HepG2 (cell line): ENCODE results near the gene IZUMO4. TPM values are rescaled to one million over a fixed set of nuclear protein-coding genes. Genes with fewer than 3 reads are reported as not detected.

Experiments used
- DPF2 ChIP-seq: sonication (generic); formaldehyde crosslinking; IDR thresholded peaks from 2 replicates; pipeline ENCODE4 v1.4.0; 2020; ENCODE audit warnings: mild to moderate bottlenecking, low read depth, missing genetic modification reagents, borderline replicate concordance
- HNRNPLL ChIP-seq: fragments of 200-400 bp; formaldehyde crosslinking; IDR thresholded peaks from 2 replicates; pipeline ENCODE4 v1.6.1; 2017; ENCODE audit warnings: mild to moderate bottlenecking, low read depth, low read length; ENCODE audit not compliant: poor library complexity, severe bottlenecking
- PPARG ChIP-seq: conservative IDR thresholded peaks from 2 replicates; pipeline ENCODE4 v1.6.1; 2016; ENCODE audit warnings: missing biosample characterization, missing genetic modification reagents
- REL ChIP-seq: sonication (generic); formaldehyde crosslinking; conservative IDR thresholded peaks from 2 replicates; pipeline ENCODE4 v1.8.0; 2022; ENCODE audit warnings: mild to moderate bottlenecking, missing genetic modification reagents, moderate library complexity
- SPEN ChIP-seq: sonication (generic); formaldehyde crosslinking; IDR thresholded peaks from 2 replicates; pipeline ENCODE4 v1.5.1; 2020; ENCODE audit warnings: low read depth, mild to moderate bottlenecking, missing genetic modification reagents
- YY1 ChIP-seq: IDR thresholded peaks from 2 replicates; pipeline ENCODE4 v1.6.1; 2011; ENCODE audit warnings: low read length, low read depth, moderate library complexity, mild to moderate bottlenecking; ENCODE audit not compliant: insufficient read depth, insufficient replicate concordance
- ZNF234 ChIP-seq: sonication (generic); formaldehyde crosslinking; conservative IDR thresholded peaks from 2 replicates; pipeline ENCODE4 v1.5.1; 2020; ENCODE audit warnings: mild to moderate bottlenecking, missing genetic modification reagents
- ZNF83 ChIP-seq: sonication (generic); formaldehyde crosslinking; IDR thresholded peaks from 2 replicates; pipeline ENCODE4 v1.4.0; 2020; ENCODE audit warnings: missing genetic modification reagents, mild to moderate bottlenecking, borderline replicate concordance
- ZNF891 ChIP-seq: sonication (generic); formaldehyde crosslinking; IDR thresholded peaks from 2 replicates; pipeline ENCODE4 v1.5.0; 2020; ENCODE audit warnings: mild to moderate bottlenecking, missing genetic modification reagents
- polyA plus RNA-seq, 8 experiments: library from polyadenylated mRNA; depleted of rRNA in 3 of 8; stranded (reverse) in 7 of 8; unstranded in 1 of 8; fragments of >200 nt; fragmentation: Illumina TruSeq in 4 of 8; extraction: Trizol in 4 of 8; gene quantifications; 2 replicates each; pipeline versions ENCODE4 v1.2.1 to v1.2.3, GENCODE V29; 2011 to 2016; ENCODE audit warnings: low read depth in 4 of 8, missing spikeins in 1 of 8, mixed read lengths in 1 of 8; ENCODE audit not compliant: insufficient read depth in 1 of 8
- total RNA-seq, 5 experiments: library from RNA; depleted of rRNA; stranded (reverse); fragments of >200 nt; fragmentation: Illumina TruSeq; extraction: Trizol; gene quantifications; 2 replicates each; pipeline ENCODE4 v1.2.3, GENCODE V29; 2016; ENCODE audit warnings: low read depth in 1 of 5
- TF ChIP-seq, protein P1 (sequence below): sonication (generic); formaldehyde crosslinking; IDR thresholded peaks from one replicate; pipeline ENCODE4 v1.5.1; 2020; ENCODE audit warnings: mild to moderate bottlenecking, missing genetic modification reagents; ENCODE audit errors: not compliant biosample characterization
- TF ChIP-seq, protein P2 (sequence below): sonication (generic); formaldehyde crosslinking; IDR thresholded peaks from 2 replicates; pipeline ENCODE4 v1.4.0; 2020; ENCODE audit warnings: missing genetic modification reagents, borderline replicate concordance
- TF ChIP-seq, protein P3 (sequence below): IDR thresholded peaks from 2 replicates; pipeline ENCODE4 v1.6.1; 2016

Gene IZUMO4
- total and polyA plus RNA-seq, 2 of the 13 experiments (the other 11 are each of a cell fraction or from before 2014, with no cell fraction given): 0.77 to 3.9 TPM

DNA sequence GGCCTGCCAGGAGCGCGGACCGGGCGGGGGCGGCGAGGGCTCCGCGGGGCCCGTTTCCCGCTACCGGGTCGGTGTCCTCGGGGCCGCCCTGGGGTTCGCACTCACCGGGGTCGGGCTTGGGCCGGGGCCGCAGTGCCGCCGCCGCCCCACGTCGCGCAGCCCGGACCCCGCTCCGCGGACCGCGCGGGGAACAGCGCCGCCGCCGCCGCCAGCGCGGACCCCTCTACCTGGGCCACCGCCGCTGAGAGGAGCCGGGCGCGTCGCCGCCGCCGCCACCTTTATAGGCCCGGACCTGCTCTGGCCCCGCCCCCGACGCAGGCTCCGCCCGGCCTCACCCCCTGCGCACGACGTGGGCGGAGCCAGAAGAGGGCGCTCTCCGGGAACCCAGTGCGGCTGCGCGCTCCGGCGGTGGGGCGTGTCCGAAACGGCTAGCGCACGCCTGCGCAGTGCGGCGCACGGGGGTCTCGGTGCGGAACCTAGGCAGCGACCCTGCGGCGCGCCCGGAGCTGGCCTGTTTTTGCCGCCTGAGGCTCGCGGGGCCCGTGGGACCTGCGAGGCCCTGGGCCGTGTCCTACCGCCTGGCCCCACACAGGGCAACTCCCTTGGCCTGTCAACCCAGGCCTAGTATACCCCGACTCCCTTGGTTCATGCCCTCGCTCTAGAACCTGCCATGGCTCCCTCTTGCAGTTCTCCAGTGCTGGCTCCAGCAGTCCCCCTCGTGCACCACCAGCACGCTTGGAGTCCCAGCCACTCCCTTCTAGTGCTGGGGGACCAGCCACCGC, 45.5 kb upstream of the IZUMO4 start, which contains the start of gene MKNK2 (continued):
- TF ChIP-seq, protein P1, sequence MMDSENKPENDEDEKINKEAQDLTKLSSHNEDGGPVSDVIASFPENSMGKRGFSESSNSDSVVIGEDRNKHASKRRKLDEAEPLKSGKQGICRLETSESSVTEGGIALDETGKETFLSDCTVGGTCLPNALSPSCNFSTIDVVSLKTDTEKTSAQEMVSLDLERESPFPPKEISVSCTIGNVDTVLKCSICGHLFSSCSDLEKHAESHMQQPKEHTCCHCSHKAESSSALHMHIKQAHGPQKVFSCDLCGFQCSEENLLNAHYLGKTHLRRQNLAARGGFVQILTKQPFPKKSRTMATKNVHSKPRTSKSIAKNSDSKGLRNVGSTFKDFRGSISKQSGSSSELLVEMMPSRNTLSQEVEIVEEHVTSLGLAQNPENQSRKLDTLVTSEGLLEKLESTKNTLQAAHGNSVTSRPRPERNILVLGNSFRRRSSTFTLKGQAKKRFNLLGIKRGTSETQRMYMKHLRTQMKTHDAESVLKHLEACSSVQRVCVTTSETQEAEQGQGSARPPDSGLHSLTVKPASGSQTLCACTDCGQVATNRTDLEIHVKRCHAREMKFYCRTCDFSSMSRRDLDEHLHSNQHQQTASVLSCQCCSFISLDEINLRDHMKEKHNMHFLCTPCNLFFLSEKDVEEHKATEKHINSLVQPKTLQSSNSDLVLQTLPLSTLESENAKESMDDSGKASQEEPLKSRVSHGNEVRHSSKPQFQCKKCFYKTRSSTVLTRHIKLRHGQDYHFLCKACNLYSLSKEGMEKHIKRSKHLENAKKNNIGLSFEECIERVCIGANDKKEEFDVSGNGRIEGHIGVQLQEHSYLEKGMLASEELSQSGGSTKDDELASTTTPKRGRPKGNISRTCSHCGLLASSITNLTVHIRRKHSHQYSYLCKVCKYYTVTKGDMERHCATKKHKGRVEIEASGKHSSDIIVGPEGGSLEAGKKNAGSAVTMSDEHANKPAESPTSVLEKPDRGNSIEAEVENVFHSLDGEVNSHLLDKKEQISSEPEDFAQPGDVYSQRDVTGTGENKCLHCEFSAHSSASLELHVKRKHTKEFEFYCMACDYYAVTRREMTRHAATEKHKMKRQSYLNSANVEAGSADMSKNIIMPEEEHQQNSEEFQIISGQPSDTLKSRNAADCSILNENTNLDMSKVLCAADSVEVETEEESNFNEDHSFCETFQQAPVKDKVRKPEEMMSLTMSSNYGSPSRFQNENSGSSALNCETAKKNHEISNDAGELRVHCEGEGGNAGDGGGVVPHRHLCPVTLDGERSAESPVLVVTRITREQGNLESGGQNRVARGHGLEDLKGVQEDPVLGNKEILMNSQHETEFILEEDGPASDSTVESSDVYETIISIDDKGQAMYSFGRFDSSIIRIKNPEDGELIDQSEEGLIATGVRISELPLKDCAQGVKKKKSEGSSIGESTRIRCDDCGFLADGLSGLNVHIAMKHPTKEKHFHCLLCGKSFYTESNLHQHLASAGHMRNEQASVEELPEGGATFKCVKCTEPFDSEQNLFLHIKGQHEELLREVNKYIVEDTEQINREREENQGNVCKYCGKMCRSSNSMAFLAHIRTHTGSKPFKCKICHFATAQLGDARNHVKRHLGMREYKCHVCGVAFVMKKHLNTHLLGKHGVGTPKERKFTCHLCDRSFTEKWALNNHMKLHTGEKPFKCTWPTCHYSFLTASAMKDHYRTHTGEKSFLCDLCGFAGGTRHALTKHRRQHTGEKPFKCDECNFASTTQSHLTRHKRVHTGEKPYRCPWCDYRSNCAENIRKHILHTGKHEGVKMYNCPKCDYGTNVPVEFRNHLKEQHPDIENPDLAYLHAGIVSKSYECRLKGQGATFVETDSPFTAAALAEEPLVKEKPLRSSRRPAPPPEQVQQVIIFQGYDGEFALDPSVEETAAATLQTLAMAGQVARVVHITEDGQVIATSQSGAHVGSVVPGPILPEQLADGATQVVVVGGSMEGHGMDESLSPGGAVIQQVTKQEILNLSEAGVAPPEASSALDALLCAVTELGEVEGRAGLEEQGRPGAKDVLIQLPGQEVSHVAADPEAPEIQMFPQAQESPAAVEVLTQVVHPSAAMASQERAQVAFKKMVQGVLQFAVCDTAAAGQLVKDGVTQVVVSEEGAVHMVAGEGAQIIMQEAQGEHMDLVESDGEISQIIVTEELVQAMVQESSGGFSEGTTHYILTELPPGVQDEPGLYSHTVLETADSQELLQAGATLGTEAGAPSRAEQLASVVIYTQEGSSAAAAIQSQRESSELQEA (CRISPR knock-in tag): peak; percentile 55
- TF ChIP-seq PPARG (CRISPR knock-in tag): no peak
- TF ChIP-seq, protein P2, sequence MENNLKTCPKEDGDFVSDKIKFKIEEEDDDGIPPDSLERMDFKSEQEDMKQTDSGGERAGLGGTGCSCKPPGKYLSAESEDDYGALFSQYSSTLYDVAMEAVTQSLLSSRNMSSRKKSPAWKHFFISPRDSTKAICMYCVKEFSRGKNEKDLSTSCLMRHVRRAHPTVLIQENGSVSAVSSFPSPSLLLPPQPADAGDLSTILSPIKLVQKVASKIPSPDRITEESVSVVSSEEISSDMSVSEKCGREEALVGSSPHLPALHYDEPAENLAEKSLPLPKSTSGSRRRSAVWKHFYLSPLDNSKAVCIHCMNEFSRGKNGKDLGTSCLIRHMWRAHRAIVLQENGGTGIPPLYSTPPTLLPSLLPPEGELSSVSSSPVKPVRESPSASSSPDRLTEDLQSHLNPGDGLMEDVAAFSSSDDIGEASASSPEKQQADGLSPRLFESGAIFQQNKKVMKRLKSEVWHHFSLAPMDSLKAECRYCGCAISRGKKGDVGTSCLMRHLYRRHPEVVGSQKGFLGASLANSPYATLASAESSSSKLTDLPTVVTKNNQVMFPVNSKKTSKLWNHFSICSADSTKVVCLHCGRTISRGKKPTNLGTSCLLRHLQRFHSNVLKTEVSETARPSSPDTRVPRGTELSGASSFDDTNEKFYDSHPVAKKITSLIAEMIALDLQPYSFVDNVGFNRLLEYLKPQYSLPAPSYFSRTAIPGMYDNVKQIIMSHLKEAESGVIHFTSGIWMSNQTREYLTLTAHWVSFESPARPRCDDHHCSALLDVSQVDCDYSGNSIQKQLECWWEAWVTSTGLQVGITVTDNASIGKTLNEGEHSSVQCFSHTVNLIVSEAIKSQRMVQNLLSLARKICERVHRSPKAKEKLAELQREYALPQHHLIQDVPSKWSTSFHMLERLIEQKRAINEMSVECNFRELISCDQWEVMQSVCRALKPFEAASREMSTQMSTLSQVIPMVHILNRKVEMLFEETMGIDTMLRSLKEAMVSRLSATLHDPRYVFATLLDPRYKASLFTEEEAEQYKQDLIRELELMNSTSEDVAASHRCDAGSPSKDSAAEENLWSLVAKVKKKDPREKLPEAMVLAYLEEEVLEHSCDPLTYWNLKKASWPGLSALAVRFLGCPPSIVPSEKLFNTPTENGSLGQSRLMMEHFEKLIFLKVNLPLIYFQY (CRISPR knock-in tag): no peak
- no peak for TF ChIP-seq SPEN (CRISPR knock-in tag)
- no peak for TF ChIP-seq REL (CRISPR knock-in tag)
- TF ChIP-seq HNRNPLL: peak; percentile 87
- peak; percentile 59 for TF ChIP-seq YY1
- no peak for TF ChIP-seq ZNF234
- no peak for TF ChIP-seq ZNF83 (CRISPR knock-in tag)
- TF ChIP-seq ZNF891: peak; percentile 84; the same call in 1 of the 2 replicates
- TF ChIP-seq, protein P3, sequence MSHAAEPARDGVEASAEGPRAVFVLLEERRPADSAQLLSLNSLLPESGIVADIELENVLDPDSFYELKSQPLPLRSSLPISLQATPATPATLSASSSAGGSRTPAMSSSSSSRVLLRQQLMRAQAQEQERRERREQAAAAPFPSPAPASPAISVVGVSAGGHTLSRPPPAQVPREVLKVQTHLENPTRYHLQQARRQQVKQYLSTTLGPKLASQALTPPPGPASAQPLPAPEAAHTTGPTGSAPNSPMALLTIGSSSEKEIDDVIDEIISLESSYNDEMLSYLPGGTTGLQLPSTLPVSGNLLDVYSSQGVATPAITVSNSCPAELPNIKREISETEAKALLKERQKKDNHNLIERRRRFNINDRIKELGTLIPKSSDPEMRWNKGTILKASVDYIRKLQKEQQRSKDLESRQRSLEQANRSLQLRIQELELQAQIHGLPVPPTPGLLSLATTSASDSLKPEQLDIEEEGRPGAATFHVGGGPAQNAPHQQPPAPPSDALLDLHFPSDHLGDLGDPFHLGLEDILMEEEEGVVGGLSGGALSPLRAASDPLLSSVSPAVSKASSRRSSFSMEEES (CRISPR knock-in tag): no peak
- TF ChIP-seq DPF2 (CRISPR knock-in tag): no peak
